SK-N-SH treated with all-trans-retinoic acid at 6 μM for 48 hours (cell line): Measurements from ENCODE around the gene IRX2.

Source experiments
- ATAC-seq: fragments of 200-7000 bp; cut with Tn5 transposase; 3 replicates; pipeline ENCODE4 v1.9.1; 2020; ENCODE audit warnings: mild to moderate bottlenecking, moderate library complexity
- ARNTL ChIP-seq: fragments of 450-650 bp; formaldehyde crosslinking; IDR thresholded peaks from 2 replicates; pipeline ENCODE4 v1.5.0; 2020; ENCODE audit warnings: low read depth, mild to moderate bottlenecking, moderate library complexity, borderline replicate concordance
- BACH2 ChIP-seq: fragments of 250-450 bp; sonication (Bioruptor Pico); IDR thresholded peaks from 2 replicates; pipeline ENCODE4 v1.9.0; 2021; ENCODE audit warnings: mild to moderate bottlenecking, borderline replicate concordance
- CSDC2 ChIP-seq: fragments of 250-450 bp; sonication (Bioruptor Pico); IDR thresholded peaks from 2 replicates; pipeline ENCODE4 v1.5.0; 2020; ENCODE audit warnings: mild to moderate bottlenecking, moderate library complexity
- ESRRG ChIP-seq: fragments of 250-450 bp; sonication (Bioruptor Pico); IDR thresholded peaks from 2 replicates; pipeline ENCODE4 v1.6.1; 2021; ENCODE audit warnings: mild to moderate bottlenecking
- GLIS3 ChIP-seq: fragments of 250-450 bp; sonication (Bioruptor Pico); IDR thresholded peaks from 2 replicates; pipeline ENCODE4 v1.5.0; 2020; ENCODE audit warnings: mild to moderate bottlenecking, moderate library complexity
- ISL1 ChIP-seq: fragments of 250-450 bp; sonication (Bioruptor Pico); IDR thresholded peaks from 2 replicates; pipeline ENCODE4 v2.1.2; 2022; ENCODE audit warnings: mild to moderate bottlenecking, moderate library complexity
- OSR1 ChIP-seq: fragments of 250-450 bp; sonication (Bioruptor Pico); IDR thresholded peaks from 2 replicates; pipeline ENCODE4 v1.8.0; 2022; ENCODE audit warnings: moderate library complexity, mild to moderate bottlenecking, inconsistent platforms
- PATZ1 ChIP-seq: fragments of 250-450 bp; sonication (Bioruptor Pico); IDR thresholded peaks from 2 replicates; pipeline ENCODE4 v1.8.0; 2020; ENCODE audit warnings: mild to moderate bottlenecking, moderate library complexity, borderline replicate concordance
- POU6F1 ChIP-seq: fragments of 250-450 bp; sonication (Bioruptor Pico); IDR thresholded peaks from 2 replicates; pipeline ENCODE4 v1.8.0; 2021; ENCODE audit warnings: low read depth, mild to moderate bottlenecking, moderate library complexity, borderline replicate concordance
- PPARA ChIP-seq: fragments of 250-450 bp; sonication (Bioruptor Pico); IDR thresholded peaks from 2 replicates; pipeline ENCODE4 v1.5.0; 2020; ENCODE audit warnings: mild to moderate bottlenecking, borderline replicate concordance
- SNAI2 ChIP-seq: fragments of 250-450 bp; sonication (Bioruptor Pico); IDR thresholded peaks from 2 replicates; pipeline ENCODE4 v1.5.0; 2020; ENCODE audit warnings: mild to moderate bottlenecking, moderate library complexity
- TCF4 ChIP-seq: fragments of 250-450 bp; sonication (Bioruptor Pico); IDR thresholded peaks from 2 replicates; pipeline ENCODE4 v1.8.0; 2021; ENCODE audit warnings: mild to moderate bottlenecking, moderate library complexity, borderline replicate concordance
- TOX ChIP-seq: fragments of 250-450 bp; sonication (Bioruptor Pico); IDR thresholded peaks from 2 replicates; pipeline ENCODE4 v1.8.0; 2021; ENCODE audit warnings: mild to moderate bottlenecking, moderate library complexity, borderline replicate concordance
- TSHZ2 ChIP-seq: fragments of 250-450 bp; sonication (Bioruptor Pico); IDR thresholded peaks from 2 replicates; pipeline ENCODE4 v1.5.0; 2020; ENCODE audit warnings: mild to moderate bottlenecking, moderate library complexity
- ZFP3 ChIP-seq: fragments of 250-450 bp; sonication (Bioruptor Pico); IDR thresholded peaks from 2 replicates; pipeline ENCODE4 v1.5.0; 2020; ENCODE audit warnings: mild to moderate bottlenecking, moderate library complexity
- ZFP30 ChIP-seq: fragments of 450-650 bp; formaldehyde crosslinking; IDR thresholded peaks from 2 replicates; pipeline ENCODE4 v1.5.0; 2022; ENCODE audit warnings: mild to moderate bottlenecking, moderate library complexity
- ZNF565 ChIP-seq: fragments of 450-650 bp; formaldehyde crosslinking; conservative IDR thresholded peaks from 2 replicates; pipeline ENCODE4 v1.5.0; 2020; ENCODE audit warnings: low read depth, mild to moderate bottlenecking, moderate library complexity
- ZNF70 ChIP-seq: fragments of 450-650 bp; formaldehyde crosslinking; IDR thresholded peaks from 2 replicates; pipeline ENCODE4 v1.5.0; 2020; ENCODE audit warnings: mild to moderate bottlenecking, moderate library complexity
- ZNF8 ChIP-seq: fragments of 450-650 bp; formaldehyde crosslinking; IDR thresholded peaks from 2 replicates; pipeline ENCODE4 v1.5.0; 2020; ENCODE audit warnings: mild to moderate bottlenecking, moderate library complexity
- TF ChIP-seq, protein P1 (sequence below): fragments of 250-450 bp; sonication (Bioruptor Pico); IDR thresholded peaks from 2 replicates; pipeline ENCODE4 v1.5.1; 2021; ENCODE audit warnings: mild to moderate bottlenecking, moderate library complexity
- TF ChIP-seq, protein P2 (sequence below): fragments of 250-450 bp; sonication (Bioruptor Pico); IDR thresholded peaks from 2 replicates; pipeline ENCODE4 v1.5.1; 2020; ENCODE audit warnings: low read depth, mild to moderate bottlenecking, moderate library complexity

The IRX2 gene

GRCh38 chr5:2710910-2711309, 40.6 kb downstream of the IRX2 start:
- TF ChIP-seq, protein P1, sequence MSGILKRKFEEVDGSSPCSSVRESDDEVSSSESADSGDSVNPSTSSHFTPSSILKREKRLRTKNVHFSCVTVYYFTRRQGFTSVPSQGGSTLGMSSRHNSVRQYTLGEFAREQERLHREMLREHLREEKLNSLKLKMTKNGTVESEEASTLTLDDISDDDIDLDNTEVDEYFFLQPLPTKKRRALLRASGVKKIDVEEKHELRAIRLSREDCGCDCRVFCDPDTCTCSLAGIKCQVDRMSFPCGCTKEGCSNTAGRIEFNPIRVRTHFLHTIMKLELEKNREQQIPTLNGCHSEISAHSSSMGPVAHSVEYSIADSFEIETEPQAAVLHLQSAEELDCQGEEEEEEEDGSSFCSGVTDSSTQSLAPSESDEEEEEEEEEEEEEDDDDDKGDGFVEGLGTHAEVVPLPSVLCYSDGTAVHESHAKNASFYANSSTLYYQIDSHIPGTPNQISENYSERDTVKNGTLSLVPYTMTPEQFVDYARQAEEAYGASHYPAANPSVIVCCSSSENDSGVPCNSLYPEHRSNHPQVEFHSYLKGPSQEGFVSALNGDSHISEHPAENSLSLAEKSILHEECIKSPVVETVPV (CRISPR knock-in tag): no peak
- TF ChIP-seq TOX (CRISPR knock-in tag) (no peak), ZFP3 (CRISPR knock-in tag) (no peak), TCF4 (CRISPR knock-in tag) (no peak), BACH2 (no peak), ZNF8 (CRISPR knock-in tag) (no peak), ZFP30 (CRISPR knock-in tag) (no peak), ESRRG (CRISPR knock-in tag) (no peak), TSHZ2 (CRISPR knock-in tag) (no peak), POU6F1 (CRISPR knock-in tag) (no peak), ZNF70 (CRISPR knock-in tag) (no peak)
- TF ChIP-seq, protein P2, sequence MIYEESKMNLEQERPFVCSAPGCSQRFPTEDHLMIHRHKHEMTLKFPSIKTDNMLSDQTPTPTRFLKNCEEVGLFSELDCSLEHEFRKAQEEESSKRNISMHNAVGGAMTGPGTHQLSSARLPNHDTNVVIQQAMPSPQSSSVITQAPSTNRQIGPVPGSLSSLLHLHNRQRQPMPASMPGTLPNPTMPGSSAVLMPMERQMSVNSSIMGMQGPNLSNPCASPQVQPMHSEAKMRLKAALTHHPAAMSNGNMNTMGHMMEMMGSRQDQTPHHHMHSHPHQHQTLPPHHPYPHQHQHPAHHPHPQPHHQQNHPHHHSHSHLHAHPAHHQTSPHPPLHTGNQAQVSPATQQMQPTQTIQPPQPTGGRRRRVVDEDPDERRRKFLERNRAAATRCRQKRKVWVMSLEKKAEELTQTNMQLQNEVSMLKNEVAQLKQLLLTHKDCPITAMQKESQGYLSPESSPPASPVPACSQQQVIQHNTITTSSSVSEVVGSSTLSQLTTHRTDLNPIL: no peak
- ATAC-seq: peak; percentile 55; the same call in 2 of the 3 replicates

DNA sequence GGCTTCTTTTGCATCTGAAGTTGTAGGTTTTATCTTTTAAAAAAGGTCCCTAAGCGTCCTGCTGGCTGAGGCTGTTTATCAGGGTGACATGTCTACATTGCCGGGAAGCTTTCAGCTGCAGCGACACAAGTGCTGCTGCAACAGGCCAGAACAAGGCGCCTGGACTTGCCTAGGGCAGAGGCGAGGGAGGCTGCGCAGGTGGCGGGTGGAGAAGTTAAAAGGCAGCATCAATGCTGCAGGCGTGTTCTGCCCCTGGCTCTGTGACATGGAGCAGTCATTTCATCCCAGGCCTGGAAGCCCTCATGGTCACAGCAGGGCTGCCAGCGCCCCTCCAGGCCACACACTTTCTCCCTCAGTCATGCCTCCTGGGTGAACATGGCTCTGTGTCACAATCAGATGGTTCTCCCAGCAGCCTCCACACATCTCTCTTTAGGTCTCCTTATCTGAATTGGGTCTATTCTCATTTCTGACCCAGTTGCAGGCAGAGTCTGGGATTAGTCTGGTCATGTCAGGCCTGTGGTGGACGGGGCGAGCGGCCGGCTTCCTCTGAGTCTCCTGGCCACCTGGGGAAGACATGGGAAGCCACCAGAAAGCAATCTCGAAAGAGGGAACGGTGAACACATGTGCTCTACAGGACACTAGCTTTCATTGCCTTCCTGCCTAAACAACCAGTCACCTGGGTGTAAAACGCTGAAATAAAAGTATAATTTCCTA, 41.3 kb downstream of the IRX2 start:
- ATAC-seq: no peak
- no peak for TF ChIP-seq PATZ1 (CRISPR knock-in tag)
- TF ChIP-seq, all 23 proteins: peak for 0

GRCh38 chr5:2708751-2709150, 42.7 kb downstream of the IRX2 start:
- ATAC-seq: no peak
- TF ChIP-seq ZNF70 (CRISPR knock-in tag) (no peak), ZFP30 (CRISPR knock-in tag) (no peak), SNAI2 (CRISPR knock-in tag) (no peak), ISL1 (CRISPR knock-in tag) (no peak), GLIS3 (CRISPR knock-in tag) (no peak), CSDC2 (CRISPR knock-in tag) (no peak), OSR1 (no peak), TCF4 (CRISPR knock-in tag) (no peak), ZNF565 (CRISPR knock-in tag) (no peak), ARNTL (CRISPR knock-in tag) (no peak), PPARA (no peak)
